GM11168 (cell line): Measurements from ENCODE around the gene NUFIP1.
"Not testable (repeated sequence)": the region's sequence is repeated elsewhere in the genome, so short reads cannot be mapped to it uniquely, and the experiment has no call there.

Experiments used
- in situ Hi-C: fragments of 300-500 bp; cut with MboI; formaldehyde crosslinking; loops from one replicate; pipeline ENCODE4 v1.12.0; 2022; ENCODE audit warnings: low sequenced_read_pairs; ENCODE audit not compliant: unreplicated experiment

Gene NUFIP1

DNA sequence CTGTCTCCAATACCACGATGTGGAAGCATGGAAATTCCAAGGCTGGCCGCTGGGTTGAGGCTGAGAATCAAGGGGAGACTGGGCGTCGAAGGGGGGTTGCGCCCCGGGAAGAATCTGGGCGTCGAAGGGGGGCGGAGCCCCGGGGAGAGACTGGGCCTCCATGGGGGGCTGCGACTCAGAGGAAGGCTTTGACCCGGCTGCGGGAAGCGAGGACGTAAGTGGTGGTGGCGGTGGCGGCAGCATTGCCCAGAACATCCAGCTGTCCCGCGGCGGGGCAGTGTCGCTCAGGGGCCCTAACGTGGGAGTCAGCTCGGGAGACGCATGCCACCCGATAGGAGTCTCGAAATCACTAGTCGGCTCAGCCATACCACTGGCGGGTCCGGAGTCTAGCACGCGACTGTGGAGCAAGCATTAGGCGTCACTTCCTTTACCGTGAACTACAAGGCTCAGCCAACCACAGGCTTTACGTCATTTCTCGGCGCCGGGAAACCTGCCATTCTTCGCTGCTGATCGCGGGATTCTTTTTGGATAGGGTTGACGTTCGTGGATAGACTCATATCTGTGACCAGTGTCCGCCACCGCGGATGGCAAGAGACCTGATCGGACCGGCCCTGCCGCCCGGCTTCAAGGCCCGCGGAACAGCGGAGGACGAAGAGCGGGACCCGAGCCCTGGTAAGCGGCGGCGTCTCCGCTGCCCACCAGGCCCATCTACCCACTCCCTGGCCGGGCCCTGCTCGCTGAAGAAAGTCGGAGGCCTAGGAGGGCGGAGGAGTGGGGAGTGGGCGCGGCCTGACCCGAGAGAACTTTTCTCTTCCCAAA, at the start of gene NUFIP1, which contains the start of gene GPALPP1:
TSS of gene NUFIP1 (minus strand) at position 401 of the 819 bp plus-strand sequence. CDS start at position 366, 35 bp downstream.
TSS of gene GPALPP1 (plus strand) at position 468 of the 819 bp plus-strand sequence. CDS start at position 585, 117 bp downstream.
- in situ Hi-C loops, result no loop called here

DNA sequence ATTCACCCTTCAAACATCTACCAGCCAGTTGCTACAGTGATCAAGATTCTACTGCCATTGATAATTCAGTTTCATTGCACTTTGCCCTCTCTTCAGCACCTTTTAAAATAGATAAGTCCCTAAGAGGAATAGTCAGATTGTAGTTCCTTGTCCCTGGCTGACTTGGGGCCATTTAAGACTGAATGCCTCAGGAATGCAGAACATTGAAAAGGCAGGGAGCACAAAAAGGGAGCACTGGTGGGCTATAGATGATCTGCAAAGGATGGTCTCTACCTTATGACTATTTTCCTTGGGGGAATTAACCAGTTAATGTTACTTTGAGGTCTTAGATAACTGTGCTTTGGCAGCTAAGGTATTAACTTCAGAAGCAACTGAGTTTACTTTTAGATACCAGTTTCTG, 46.9 kb upstream of the NUFIP1 start:
- in situ Hi-C loops, result no loop called here

DNA sequence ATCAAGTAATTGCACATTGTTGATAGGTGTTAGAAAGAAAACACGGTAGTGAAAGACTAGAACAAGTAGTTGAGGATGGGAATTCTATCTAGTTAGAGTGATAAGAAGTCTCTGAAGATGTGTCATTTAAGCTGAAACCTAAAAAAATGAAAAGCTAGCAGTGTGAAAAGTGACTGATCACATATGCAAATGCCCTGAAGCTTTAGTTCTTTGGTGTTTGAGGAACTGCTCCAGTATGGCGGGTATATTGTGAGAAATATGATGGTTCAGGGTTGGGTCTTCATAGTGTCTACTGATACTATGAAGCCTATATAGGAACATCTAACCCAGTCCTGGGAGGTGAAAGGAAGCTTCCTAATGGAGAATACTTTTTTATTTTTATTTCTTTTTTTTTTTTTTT, 45.1 kb upstream of the NUFIP1 start:
- in situ Hi-C loops, result no loop called here

DNA sequence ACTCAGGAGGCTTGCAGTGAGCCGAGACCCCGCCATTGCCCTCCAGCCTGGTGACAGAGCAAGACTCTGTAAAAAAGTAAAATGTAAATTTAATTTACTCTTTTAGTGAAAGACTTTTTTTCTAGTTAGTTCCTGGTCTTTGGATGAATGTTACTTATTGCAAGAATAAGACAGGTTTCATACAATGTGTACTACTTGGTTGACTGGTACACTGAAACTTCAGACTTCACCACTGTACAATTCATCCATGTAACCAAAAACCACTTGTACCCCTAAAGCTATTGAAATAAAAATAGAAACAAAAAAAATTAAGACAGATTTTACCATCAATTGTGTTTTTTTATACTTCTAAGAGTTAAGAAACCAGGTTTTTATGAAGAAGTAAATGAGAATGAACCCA, 35.6 kb upstream of the NUFIP1 start:
- in situ Hi-C loops, result no loop called here

DNA sequence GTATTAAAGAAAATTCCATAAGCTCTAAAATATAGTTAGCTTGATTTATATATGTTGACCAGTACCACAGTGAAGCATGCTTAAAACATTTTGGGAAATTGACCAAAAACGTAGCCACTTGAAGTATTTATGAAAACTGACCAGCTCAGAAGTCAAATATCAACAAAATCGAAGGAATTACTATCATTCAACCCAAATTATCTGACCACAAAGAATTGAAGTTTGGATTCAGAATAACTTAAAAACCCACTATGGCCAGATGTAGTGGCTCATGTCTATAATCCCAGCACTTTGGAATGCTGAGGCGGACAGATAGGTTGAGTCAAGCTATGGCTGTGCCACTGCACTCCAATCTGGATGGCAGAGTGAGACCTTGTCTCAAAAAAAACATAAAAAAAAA, 32.0 kb upstream of the NUFIP1 start:
- in situ Hi-C loops, result no loop called here

DNA sequence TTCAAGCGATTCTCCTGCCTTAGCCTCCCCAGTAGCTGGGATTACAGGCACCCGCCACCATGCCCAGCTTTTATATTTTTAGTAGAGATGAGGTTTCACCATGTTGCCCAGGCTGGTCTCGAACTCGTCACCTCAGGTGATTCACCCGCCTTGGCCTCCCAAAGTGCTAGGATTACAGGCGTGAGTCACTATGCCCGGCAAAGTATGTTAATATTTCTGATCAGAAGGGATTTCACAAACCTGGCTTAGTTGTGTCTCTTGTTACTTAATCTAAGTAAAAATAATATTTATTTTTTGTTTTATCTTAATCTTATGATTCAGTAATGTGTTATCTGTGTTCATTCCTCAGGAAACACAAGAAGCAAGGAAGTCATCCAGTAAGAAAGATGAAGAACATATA, 30.7 kb upstream of the NUFIP1 start:
- in situ Hi-C loops, result not testable (repeated sequence)

DNA sequence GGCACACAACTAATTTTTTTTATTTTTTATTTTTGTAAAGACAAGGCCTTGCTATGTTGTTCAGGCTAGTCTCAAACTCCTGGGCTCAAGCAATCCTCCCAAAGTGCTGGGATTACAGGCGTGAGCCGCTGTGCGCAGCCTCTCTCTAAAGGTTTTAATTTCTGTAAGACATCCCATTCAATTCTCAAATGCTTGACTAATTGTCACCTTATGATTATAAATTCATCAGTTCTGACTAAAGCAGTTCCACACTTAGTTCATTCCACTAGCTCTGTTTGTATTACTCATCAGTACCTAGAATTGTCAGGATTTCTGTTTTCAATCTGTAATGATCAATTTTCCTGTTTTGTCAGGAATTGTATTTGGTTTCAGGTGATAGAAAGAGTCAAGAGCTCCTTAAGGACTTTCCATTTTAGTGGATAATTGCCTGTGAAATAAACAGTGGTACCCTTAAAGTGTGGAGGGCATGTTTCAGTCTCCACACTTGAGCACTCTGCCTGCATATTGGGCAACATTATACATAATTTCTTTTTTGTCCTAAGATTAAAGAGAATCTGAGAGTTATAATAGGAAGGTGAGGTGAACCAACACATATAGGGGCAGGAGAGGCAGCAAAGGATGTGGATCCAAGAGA, 27.6 kb upstream of the NUFIP1 start:
- in situ Hi-C loops, result no loop called here

DNA sequence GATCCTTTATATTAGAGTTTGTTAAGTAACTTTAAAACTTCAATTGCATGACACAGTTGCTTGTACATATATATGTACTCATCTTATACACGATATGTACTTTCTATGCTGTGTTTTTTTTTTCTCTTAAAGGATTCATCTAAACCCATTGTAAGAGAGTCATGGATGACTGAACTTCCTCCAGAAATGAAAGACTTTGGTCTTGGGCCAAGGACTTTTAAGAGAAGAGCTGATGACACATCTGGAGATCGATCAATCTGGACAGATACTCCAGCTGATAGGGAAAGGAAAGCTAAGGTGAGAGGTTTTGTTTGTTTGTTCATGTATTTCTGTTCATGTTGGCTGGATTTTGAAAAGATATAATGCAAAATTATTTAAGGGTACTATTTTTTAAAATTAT, 26.0 kb upstream of the NUFIP1 start:
- in situ Hi-C loops, result no loop called here

DNA sequence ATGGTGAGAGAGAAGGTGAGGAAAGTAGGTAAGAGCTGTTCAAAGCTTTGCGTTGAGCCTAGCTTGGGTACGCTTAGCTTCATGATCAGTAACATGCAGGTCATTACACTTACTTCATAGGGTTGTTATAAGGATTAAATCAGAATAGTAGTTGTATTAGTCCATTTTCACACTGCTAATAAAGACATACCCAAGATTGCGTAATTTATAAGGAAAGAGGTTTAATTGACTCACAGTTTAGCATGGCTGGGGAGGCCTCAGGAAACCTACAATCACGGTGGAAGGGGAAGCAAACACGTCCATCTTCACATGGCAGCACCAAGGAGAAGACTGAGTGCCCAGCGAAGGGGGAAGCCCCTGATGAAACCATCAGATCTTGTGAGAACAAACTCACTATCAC, 21.9 kb upstream of the NUFIP1 start:
- in situ Hi-C loops, result no loop called here

DNA sequence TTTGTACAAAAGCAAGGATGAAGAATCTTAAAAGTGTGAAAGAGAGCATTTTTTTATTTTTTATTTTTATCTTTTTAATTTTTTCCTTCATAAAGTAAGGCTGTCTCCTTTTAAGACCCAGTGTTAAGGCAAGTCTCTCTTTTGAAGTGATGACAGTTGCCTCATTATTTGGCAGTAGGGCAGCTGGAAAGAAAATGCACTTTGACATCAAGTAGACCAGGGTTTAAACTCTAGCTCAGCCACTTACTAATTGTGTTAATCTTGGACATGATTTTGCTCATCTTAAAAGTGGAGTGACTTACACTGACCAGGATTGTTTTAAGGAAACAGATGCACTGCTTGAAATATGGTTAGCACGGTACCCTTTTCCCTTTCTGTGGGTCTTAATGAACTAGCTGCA, 18.6 kb upstream of the NUFIP1 start:
- in situ Hi-C loops, result no loop called here

DNA sequence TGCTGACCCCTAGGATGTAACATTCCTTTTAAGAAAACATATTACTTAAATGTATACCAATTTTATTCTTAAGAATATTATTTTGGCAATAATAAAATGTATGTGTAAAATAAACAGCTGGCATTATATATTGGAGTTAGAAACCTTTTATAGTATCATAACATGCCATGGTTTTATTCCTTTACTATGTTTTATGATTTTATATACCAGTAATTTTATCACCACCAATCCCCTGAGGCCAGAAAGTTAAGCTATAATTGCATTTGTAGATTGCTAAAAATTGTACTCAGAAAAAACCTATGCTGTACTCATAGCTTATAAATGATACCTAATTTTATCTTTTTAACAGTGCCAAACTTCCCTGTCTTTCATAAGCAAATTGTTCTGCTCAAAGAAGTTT, 18.0 kb upstream of the NUFIP1 start:
- in situ Hi-C loops, result no loop called here

DNA sequence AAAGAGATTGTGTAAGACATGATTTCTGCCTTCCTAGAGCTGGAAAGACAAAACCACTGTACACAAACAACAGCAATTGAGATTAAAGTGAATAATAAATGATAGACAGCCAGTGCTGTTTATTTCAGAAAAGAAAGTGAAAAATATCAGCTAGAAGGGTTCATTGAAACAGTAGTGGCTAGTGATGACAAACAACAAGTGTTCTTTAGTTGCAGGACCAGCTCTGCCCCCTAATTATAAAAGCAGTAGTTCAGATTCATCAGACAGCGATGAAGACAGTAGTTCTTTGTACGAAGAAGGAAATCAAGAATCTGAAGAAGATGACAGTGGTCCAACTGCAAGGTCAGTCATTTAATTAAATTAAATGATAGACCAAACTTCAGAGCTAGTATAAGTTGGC, 14.8 kb upstream of the NUFIP1 start:
- in situ Hi-C loops, result no loop called here

DNA sequence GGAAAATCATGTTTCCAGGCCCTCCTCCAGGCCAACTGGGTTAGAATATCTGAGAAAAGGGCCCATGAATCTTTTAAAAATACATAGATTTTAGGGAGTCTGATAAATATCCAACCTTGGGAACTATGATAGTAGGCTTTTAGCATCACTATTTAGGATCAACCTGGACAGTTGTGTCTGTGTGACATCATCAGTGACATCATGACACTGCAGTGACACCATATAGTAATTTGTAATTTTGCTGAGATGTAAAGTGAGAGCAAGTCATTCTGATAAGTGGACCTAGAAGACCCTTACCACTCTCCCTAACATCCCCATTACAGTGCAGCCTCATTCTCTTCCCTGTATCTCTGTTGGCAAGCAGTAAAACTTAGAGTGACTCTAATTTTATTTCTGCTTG, 14.1 kb upstream of the NUFIP1 start:
- in situ Hi-C loops, result no loop called here

DNA sequence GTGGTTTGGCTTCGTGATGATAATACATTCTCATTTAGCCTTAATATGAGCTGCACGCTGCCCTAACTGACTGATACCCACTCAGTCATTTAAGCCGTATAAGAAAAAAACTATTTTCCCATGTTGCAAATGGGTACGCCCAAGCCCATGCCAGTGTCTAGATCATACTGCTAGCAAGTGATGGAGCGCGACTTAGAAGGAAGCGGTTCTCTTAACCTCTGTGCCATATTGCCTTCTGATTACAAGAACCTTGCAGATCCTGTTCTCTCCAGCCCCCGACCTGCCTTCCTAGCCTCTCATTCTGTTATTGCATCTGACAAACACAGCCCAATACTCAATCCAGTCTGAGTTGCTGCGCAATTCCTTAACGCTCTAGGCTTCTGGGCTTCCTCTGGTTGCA, 670 bp upstream of the NUFIP1 start:
- in situ Hi-C loops, result no loop called here

DNA sequence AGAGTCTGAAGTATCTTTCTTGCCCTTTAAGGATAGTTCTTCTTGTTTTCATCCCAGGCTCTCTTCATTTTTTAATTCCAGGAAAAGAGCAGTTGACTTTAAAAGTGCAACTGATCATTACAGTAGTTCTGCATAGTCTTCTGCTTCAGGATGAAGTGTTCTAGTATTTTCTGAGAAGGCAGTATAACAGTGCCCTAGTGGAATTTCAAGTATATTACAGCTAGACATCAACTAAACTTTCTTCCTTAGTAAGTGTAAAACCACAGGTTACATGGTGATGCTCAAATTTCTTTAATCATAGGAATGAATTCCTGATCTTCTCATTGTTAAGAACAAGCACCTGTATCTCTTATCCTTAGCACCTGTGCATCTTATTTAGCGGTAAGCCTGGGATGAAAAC, 10.9 kb downstream of the NUFIP1 start:
- in situ Hi-C loops, result loop anchor here (10.0 kb wide), 1 partner anchor 494 kb away; no protein-coding TSS in a partner anchor

DNA sequence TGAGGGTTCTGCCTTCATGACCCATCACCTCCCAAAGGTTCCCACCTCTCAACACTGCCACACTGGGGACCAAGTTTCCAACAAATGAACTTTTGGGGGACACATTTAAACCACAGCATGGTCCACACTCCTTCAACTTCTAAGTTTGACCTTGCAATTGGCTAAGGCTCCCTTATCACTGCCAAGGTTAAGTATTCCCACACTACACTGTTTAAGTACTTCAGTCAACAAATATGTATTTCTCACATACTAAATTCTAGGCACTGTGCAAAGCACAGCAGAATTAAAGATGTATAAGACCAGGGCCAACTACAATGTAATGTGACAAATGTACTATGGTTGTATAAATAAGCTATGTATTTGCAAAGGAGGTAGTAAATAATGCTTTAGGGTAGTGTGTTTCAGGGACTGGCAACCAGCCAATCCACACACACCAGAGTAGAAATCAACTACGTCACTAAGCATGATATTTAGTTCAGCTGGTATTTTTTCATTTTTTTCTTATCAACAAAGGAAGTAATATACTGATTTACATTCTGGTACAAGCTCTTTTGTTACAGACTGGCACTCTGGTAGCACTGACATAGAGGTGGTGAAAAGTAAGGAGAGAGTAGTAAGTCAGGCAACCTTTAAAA, 12.2 kb downstream of the NUFIP1 start:
- in situ Hi-C loops, result loop anchor here (10.0 kb wide), 1 partner anchor 492 kb away; no protein-coding TSS in a partner anchor

DNA sequence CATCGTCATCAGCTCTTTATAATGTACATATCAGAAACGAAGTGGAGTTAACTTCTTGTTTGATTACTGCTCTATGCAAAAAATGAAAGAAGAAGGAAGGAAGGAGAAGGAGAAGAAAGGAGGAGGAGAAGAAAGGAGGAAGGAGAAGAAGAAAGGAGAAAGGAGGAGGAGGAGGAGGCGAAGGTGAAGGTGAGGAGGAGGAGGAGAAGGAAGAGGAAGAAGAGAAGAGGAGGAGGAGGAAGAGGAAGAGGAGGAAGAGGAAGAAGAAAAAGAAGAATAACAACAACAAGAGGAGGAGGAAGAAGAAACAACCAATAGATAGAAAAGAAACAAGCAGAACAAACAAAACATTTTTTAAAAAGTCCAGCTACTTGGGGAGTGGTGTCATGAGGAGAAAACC, 13.1 kb downstream of the NUFIP1 start:
- in situ Hi-C loops, result loop anchor here (10.0 kb wide), 1 partner anchor 491 kb away; no protein-coding TSS in a partner anchor

DNA sequence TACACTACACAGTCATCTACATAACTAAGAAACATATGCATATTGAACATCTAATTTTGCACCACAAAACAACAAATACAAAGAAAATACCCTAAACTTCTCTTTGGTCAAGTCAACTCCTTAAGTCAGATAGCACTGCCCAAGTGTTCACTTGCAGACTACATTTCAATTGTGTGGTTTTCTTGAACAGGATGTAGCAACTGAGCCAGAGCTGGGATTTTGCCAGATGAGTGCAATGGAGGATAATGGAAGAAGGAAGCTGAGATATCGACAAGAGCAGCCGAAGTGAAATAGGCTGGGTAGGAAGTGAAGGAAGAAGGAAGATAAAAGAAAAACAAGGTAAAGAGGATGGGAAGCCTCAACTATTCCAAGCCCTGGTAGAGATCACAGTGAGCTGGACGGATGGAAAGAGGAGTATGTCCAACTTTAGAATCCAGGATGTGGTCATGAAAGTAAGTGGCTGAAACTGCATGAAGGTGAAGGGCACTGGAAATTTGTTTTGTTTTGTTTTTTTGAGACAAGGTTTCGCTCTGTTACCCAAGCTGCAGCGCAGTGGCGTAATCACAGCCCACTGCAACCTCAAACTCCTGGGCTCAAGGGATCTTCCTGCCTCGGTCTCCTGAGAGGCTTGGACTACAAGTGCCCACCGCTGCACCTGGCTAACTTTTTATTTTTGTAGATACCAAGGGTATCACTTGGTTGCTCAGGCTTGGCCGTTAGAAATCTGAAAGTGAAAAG, 15.0 kb downstream of the NUFIP1 start:
- in situ Hi-C loops, result loop anchor here (10.0 to 25.0 kb wide), 2 partner anchors 489 to 1062 kb away; no protein-coding TSS in a partner anchor

DNA sequence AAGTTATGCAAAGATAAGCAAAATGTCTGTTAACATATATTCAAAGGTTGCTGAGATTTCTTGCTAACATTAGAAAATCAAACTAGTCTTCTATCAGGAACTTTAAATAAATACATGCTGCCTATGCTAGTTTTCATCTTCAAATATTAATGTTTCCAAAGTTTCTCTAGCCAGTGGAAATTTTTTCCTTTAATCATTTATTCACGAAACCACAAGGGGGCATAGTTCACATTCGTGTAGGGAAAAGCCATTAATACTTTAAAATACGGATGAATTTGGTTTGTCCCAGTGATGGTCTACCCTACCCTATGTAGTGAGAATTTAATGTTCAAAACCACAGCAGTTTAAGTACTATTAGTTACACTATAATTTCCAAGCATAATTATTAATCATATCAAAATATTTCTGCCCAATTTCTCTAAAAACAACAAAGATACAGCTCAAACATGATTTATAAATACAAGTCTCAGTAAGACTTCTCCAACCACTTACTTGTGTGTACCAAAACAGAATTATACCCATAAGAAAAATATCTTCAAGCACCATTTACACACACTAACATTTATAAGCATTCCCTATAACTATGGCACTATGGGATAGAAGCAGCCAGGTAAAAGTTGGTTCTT, 16.2 kb downstream of the NUFIP1 start:
- in situ Hi-C loops, result loop anchor here (10.0 to 25.0 kb wide), 2 partner anchors 488 to 1061 kb away; no protein-coding TSS in a partner anchor
